LHCN-M2 (cell line): Measurements from ENCODE around the gene RAD51. TPM values are rescaled to one million over a fixed set of nuclear protein-coding genes. Genes with fewer than 3 reads are reported as not detected.
"Not testable (repeated sequence)": the region's sequence is repeated elsewhere in the genome, so short reads cannot be mapped to it uniquely, and the experiment has no call there.

Experiments used
- DNase-seq: peaks from one replicate; pipeline ENCODE4 v3.0.0-alpha.2; 2012; ENCODE audit warnings: low read depth
- polyA plus RNA-seq: library from polyadenylated mRNA; unstranded; fragments of >200 nt; gene quantifications from one replicate; pipeline ENCODE4 v1.2.1, GENCODE V29; 2012; ENCODE audit warnings: missing spikeins
- total RNA-seq: library from RNA; depleted of rRNA; stranded (reverse); fragments of >200 nt; gene quantifications from 2 replicates; pipeline ENCODE4 v1.2.3, GENCODE V29; 2014; rRNA removed

RAD51 gene
- total RNA-seq, result 14.0 and 16.2 TPM in 2 replicates
- 18.4 TPM for polyA plus RNA-seq

- DNase-seq, result peak; percentile 94
Measured at GRCh38 chr15:40694688-40695468, at the start of gene RAD51. TSS of gene RAD51 (plus strand) at chr15:40695174. CDS start at chr15:40698759, 3,585 bp downstream.

DNA sequence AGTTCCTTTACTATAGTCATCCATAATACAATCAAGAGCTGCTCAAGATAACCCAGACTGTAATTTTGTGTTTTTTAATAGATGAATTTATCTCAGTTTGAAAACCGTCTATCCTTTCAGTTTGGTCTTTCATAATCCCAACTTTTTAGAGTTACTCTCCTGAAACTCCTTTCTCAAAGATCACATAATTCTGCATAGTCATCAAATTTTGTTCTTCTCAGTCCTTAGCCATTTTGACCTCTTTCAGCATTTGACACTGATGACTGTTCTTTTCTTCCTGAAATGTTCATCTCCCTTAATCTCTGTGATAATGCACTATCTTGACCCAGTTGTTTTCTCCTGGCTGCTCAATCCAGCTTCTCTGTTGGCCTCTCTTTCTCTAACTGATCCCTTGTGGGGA is 47.5 kb upstream of the RAD51 start:
- DNase-seq, result no peak

- DNase-seq, result no peak
Measured at GRCh38 chr15:40650479-40650878, 44.5 kb upstream of the RAD51 start.

- DNase-seq, result no peak
Measured at GRCh38 chr15:40660686-40661085, 34.3 kb upstream of the RAD51 start.

GRCh38 chr15:40664909-40665308 is 30.1 kb upstream of the RAD51 start:
- no peak for DNase-seq

- not testable (repeated sequence) for DNase-seq
Measured at GRCh38 chr15:40676290-40676689, 18.7 kb upstream of the RAD51 start.

GRCh38 chr15:40676906-40677305 is 18.1 kb upstream of the RAD51 start:
- not testable (repeated sequence) for DNase-seq

- DNase-seq, result no peak
Measured at GRCh38 chr15:40680151-40680550, 14.8 kb upstream of the RAD51 start.

- not testable (repeated sequence) for DNase-seq
Measured at GRCh38 chr15:40680959-40681358, 14.0 kb upstream of the RAD51 start.

- no peak for DNase-seq
Measured at GRCh38 chr15:40684381-40684780, 10.6 kb upstream of the RAD51 start.

DNA sequence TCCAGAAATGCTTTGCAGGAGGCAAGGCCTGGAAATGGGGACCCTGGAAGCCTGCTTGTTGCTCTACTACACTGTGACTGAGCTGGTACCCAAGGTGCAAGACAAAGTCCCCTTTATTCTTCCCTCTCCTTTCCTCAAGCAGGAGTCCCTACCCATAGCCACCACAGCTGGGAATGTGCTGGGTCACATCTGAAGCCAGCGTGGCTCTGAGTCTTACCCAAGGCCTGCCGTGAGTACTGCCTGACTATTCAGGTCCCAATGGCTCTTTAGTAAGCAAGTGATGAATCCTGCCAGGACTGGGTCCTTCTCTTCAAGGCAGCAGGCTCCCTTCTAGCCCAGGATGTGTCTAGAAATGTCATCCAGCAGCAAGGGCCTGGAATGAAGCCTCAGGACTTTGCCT is 9.6 kb upstream of the RAD51 start:
- DNase-seq, result no peak

GRCh38 chr15:40688932-40689799 is 5.8 kb upstream of the RAD51 start:
- no peak for DNase-seq

GRCh38 chr15:40691737-40692136 is 3.2 kb upstream of the RAD51 start:
- no peak for DNase-seq

DNA sequence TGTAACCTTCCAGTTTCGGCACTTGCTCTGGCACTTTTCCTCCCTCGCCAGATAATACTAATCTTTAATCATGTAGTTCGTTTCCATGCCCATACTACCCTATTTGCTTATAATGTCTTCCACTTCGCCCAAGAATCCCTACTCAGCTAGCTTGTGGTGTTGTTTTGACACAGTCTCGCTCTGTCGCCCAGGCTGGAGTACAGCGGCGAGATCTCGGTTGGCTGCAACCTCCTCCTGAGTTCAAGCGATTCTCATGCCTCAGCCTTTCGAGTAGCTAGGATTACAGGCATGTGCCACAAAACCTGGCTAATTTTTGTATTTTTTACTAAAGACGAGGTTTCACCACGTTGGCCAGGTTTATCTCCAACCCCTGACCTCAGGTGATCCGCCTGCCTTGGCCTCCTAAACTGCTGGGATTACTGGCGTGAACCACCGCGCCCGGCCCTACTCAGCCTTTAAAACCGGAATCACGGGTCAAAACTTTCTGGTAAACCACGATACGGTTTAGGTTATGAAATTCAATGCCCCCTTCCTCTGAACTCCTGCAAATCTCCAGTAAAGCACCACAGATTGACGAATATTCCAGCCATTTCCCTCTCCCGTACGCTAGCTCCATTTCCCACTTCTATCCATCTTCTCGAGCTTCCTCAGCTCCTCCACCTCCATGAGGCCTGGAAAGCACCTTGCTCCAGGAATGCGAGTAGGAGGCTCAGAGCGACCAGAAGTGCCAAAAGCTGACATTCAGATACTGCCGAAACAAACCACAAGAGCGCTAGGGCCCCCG is 878 bp upstream of the RAD51 start:
- DNase-seq, result no peak

- DNase-seq, result peak; percentile 22
Measured at GRCh38 chr15:40695469-40695890, 506 bp downstream of the RAD51 start.

DNA sequence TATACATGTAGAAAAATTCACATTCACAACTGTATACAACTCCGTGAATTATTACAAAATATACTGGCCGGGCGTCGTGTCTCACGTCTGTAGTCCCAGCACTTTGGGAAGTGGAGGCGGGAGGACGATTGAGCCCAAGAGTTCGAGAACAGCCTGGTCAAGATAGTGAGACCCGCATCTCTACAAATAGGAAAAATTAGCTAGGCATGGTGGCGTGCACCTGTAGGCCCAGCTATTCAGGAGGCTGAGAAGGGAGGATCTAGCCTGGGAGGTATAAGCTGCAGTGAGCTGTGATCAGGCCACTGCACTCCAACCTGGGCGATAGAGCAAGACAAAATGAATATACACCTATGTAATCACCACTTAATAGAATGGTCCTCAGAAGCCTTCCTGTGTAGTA is 1.3 kb downstream of the RAD51 start:
- DNase-seq, result no peak

DNA sequence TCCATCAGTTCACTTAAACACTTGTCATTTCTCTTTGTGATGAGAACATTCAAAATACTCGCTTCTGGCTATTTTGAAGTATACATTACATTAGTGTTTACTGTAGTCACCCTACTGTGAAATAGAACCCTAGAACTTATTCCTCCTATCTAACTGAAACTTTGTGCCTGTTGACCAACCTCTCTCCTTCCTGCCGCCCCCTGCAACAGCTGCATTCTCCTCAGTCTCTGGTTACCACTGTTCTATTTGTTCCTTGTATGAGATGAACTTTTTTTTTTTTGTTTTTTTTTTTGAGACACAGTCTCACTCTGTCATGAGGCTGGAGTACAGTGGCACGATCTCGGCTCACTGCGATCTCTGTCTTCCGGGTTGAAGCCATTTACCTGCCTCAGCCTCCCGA is 2.9 kb downstream of the RAD51 start:
- DNase-seq, result peak; percentile 47

DNA sequence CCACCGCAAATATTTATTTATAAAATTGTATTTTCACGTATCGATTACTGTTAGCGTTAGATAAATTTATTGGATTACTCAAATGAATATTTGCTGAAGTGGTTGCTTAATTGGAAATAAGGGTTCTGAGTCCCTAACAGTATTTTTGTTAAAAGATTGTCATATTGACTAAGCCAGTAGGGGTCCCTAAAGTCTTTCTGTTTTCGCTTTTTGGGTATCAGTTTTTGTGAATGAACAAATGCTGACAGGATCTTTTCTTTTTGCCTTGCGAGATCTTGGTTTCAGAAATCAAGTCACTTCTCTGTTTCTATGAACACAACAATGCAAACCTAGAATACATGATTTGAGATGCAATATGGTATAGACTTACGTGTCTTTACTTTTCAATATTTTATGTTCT is 7.1 kb downstream of the RAD51 start:
- DNase-seq, result peak; percentile 9

GRCh38 chr15:40706121-40706520 is 11.1 kb downstream of the RAD51 start:
- no peak for DNase-seq

- DNase-seq, result no peak
Measured at GRCh38 chr15:40714144-40714543, 19.2 kb downstream of the RAD51 start.

- no peak for DNase-seq
Measured at GRCh38 chr15:40716165-40716564, 21.2 kb downstream of the RAD51 start.

GRCh38 chr15:40721701-40722100 is 26.7 kb downstream of the RAD51 start:
- no peak for DNase-seq
